Mesenchymal stem cell (in vitro differentiated cells and primary cell): ENCODE data around the gene CH25H.
"Not testable (repeated sequence)": the region's sequence is repeated elsewhere in the genome, so short reads cannot be mapped to it uniquely, and the experiment has no call there.

Experiments used
- DNase-seq: peaks from one replicate; pipeline ENCODE4 v3.0.0-alpha.2; 2013
- H2AFZ ChIP-seq: one replicate; pipeline ENCODE4 v1.6.1; 2013; ENCODE audit warnings: low read depth, mild to moderate bottlenecking, control low read depth, inconsistent platforms, low read length, moderate library complexity
- H2AK5ac ChIP-seq: 2 replicates; pipeline ENCODE4 v1.6.1; 2013; ENCODE audit warnings: low read length, moderate library complexity, mild to moderate bottlenecking, inconsistent platforms; ENCODE audit not compliant: severe bottlenecking
- H2BK120ac ChIP-seq: one replicate; pipeline ENCODE4 v1.6.1; 2013; ENCODE audit warnings: low read depth, mild to moderate bottlenecking, inconsistent platforms, low read length, moderate library complexity
- H2BK12ac ChIP-seq, 2 experiments: one replicate each; pipeline ENCODE4 v1.6.1; 2013; ENCODE audit warnings: inconsistent platforms in 2 of 2, low read length in 2 of 2, mild to moderate bottlenecking in 2 of 2, moderate library complexity in 2 of 2, control low read depth in 1 of 2
- H2BK15ac ChIP-seq: one replicate; pipeline ENCODE4 v1.6.1; 2013; ENCODE audit warnings: mild to moderate bottlenecking, low read depth, inconsistent platforms; ENCODE audit not compliant: poor library complexity, severe bottlenecking
- H2BK5ac ChIP-seq: 2 replicates; pipeline ENCODE4 v1.6.1; 2013; ENCODE audit warnings: low read depth, mild to moderate bottlenecking, low read length, control low read depth, inconsistent platforms; ENCODE audit not compliant: poor library complexity, severe bottlenecking
- H3K14ac ChIP-seq, 2 experiments: one replicate each; pipeline ENCODE4 v1.6.1; 2013; ENCODE audit warnings: inconsistent platforms in 2 of 2, low read length in 2 of 2, control low read depth in 1 of 2, mild to moderate bottlenecking in 1 of 2, moderate library complexity in 1 of 2
- H3K18ac ChIP-seq, 2 experiments: one replicate each; pipeline ENCODE4 v1.6.1; 2013; ENCODE audit warnings: inconsistent platforms in 2 of 2, low read length in 2 of 2, control low read depth in 1 of 2, low read depth in 1 of 2, mild to moderate bottlenecking in 1 of 2
- H3K23ac ChIP-seq, 2 experiments: one replicate each; pipeline ENCODE4 v1.6.1; 2013; ENCODE audit warnings: inconsistent platforms in 2 of 2, low read length in 2 of 2, mild to moderate bottlenecking in 2 of 2, moderate library complexity in 2 of 2, control low read depth in 1 of 2
- H3K27ac ChIP-seq: 2 replicates; pipeline ENCODE4 v1.5.1; 2013; ENCODE audit warnings: mild to moderate bottlenecking, moderate library complexity, low read length, control low read depth, inconsistent platforms; ENCODE audit not compliant: poor library complexity, severe bottlenecking
- H3K27me3 ChIP-seq, 2 experiments: 2 replicates each; pipeline versions ENCODE4 v1.6.1 to v1.7.0; 2013; ENCODE audit warnings: low read length in 2 of 2, mild to moderate bottlenecking in 2 of 2, moderate library complexity in 2 of 2, control low read depth in 1 of 2, inconsistent platforms in 1 of 2; ENCODE audit not compliant: control insufficient read depth in 1 of 2, insufficient read depth in 1 of 2
- H3K36me3 ChIP-seq, 2 experiments: 2 replicates each; pipeline versions ENCODE4 v1.6.1 to v1.7.0; 2013; ENCODE audit warnings: low read length in 2 of 2, control low read depth in 1 of 2, inconsistent platforms in 1 of 2, low read depth in 1 of 2, mild to moderate bottlenecking in 1 of 2; ENCODE audit not compliant: insufficient read depth in 2 of 2, control insufficient read depth in 1 of 2
- H3K4ac ChIP-seq, 2 experiments: one replicate each; pipeline ENCODE4 v1.6.1; 2013; ENCODE audit warnings: inconsistent platforms in 2 of 2, low read length in 2 of 2, mild to moderate bottlenecking in 2 of 2, moderate library complexity in 2 of 2, control low read depth in 1 of 2, low read depth in 1 of 2
- H3K4me1 ChIP-seq: 2 replicates; pipeline ENCODE4 v1.6.1; 2013; ENCODE audit warnings: low read depth, low read length, control low read depth; ENCODE audit not compliant: control insufficient read depth, insufficient read depth
- H3K4me2 ChIP-seq: 2 replicates; pipeline ENCODE4 v1.6.1; 2013; ENCODE audit warnings: low read length, mild to moderate bottlenecking, inconsistent platforms; ENCODE audit not compliant: poor library complexity, severe bottlenecking
- H3K4me3 ChIP-seq, 2 experiments: 2 replicates each; pipeline versions ENCODE4 v1.5.1 to v1.7.0; 2013; ENCODE audit warnings: low read length in 2 of 2, mild to moderate bottlenecking in 2 of 2, control low read depth in 1 of 2, low read depth in 1 of 2; ENCODE audit not compliant: insufficient read depth in 1 of 2
- H3K79me1 ChIP-seq: replicated peaks from 2 replicates; pipeline ENCODE4 v1.6.1; 2013; ENCODE audit warnings: mild to moderate bottlenecking, control low read depth, low read length, inconsistent platforms; ENCODE audit not compliant: poor library complexity, severe bottlenecking
- H3K9ac ChIP-seq: 2 replicates; pipeline ENCODE4 v1.7.0; 2013; ENCODE audit warnings: mild to moderate bottlenecking, low read length, moderate library complexity
- H3K9me3 ChIP-seq: 2 replicates; pipeline ENCODE4 v1.7.0; 2013; ENCODE audit warnings: mild to moderate bottlenecking, low read length; ENCODE audit not compliant: control insufficient read depth
- H4K8ac ChIP-seq: one replicate; pipeline ENCODE4 v1.6.1; 2013; ENCODE audit warnings: inconsistent platforms, mild to moderate bottlenecking, low read length, moderate library complexity
- H4K91ac ChIP-seq: one replicate; pipeline ENCODE4 v1.6.1; 2013; ENCODE audit warnings: mild to moderate bottlenecking, low read length, inconsistent platforms
- WGBS: methylation state at CpG from one replicate; pipeline ENCODE4 v1.1.7; 2013; ENCODE audit warnings: mixed read lengths; 5-methylcytosine and 5-hydroxymethylcytosine counted together

The CH25H gene

GRCh38 chr10:89171996-89172395 is 35.1 kb downstream of the CH25H start:
- 91% methylated on average over 3 of the region's 4 CpGs for WGBS
- Histone ChIP-seq H2BK12ac (no peak overlapping the region), H3K36me3 (no peaks in the 10 kb centered on the region)

GRCh38 chr10:89171263-89171872 is 35.7 kb downstream of the CH25H start:
- Histone ChIP-seq H3K18ac (no peak overlapping the region), H4K8ac (no peak overlapping the region), H3K23ac (no peak overlapping the region), H3K4ac (no peak overlapping the region), H3K79me1 (no peaks in the 10 kb centered on the region), H3K9me3 (no peaks in the 10 kb centered on the region), H2BK5ac (no peak overlapping the region), H2AFZ (no peak overlapping the region), H3K27ac (no peak overlapping the region), H2AK5ac (no peak overlapping the region), H2BK15ac (no peak overlapping the region), H2BK12ac (no peak overlapping the region), H3K4me1 (no peaks in the 10 kb centered on the region), H3K4me3 (no peak overlapping the region), H3K14ac (no peak overlapping the region), H3K27me3 (peaks cover 0 to 24% of the 10 kb centered on the region in 2 experiments), H2BK120ac (no peak overlapping the region), H3K4me2 (no peak overlapping the region), H3K36me3 (no peaks in the 10 kb centered on the region), H4K91ac (no peak overlapping the region), H3K9ac (no peak overlapping the region)
- 95% methylated on average over 1 of the region's 2 CpGs for WGBS
- peak; percentile 9 for DNase-seq

More at GRCh38 chr10:89171996-89172395, 35.1 kb downstream of the CH25H start:
- Histone ChIP-seq H2AK5ac (no peak overlapping the region), H3K18ac (no peak overlapping the region), H3K27me3 (peaks cover 0 to 24% of the 10 kb centered on the region in 2 experiments), H3K27ac (no peak overlapping the region), H4K91ac (no peak overlapping the region), H3K9me3 (no peaks in the 10 kb centered on the region), H2BK15ac (no peak overlapping the region), H3K4ac (no peak overlapping the region), H3K4me3 (no peak overlapping the region), H3K79me1 (no peaks in the 10 kb centered on the region), H3K14ac (no peak overlapping the region), H3K4me1 (no peaks in the 10 kb centered on the region), H3K9ac (no peak overlapping the region), H2BK5ac (no peak overlapping the region), H2AFZ (no peak overlapping the region), H4K8ac (no peak overlapping the region), H2BK120ac (no peak overlapping the region), H3K23ac (no peak overlapping the region), H3K4me2 (no peak overlapping the region)
- DNase-seq: no peak

DNA sequence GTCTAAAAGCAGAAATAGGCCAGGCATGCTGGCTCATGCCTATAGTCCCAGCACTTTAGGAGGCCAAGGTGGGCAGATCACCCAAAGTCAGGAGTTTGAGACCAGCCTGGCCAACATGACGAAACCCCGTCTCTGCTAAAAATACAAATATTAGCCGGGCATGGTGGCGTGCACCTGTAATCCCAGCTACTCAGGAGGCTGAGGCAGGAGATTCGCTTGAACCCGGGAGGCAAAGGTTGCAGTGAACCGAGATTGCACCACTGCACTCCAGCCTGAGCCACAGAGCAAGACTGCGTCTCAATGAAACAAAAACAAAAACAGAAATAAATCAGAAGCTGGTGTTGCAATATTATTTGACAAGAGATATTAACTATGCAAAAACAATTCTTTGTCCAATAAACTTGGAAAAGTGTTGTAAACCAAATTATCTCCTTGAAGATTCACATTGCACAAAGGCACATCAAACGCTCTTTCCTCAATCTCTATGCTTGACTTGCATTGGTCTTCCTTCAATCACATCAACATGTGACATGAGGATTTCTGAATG is 38.7 kb downstream of the CH25H start:
- peaks cover 0 to 34% of the 10 kb centered on the region in 2 experiments for H3K27me3 ChIP-seq
- H2BK15ac ChIP-seq, H3K79me1 ChIP-seq, H3K23ac ChIP-seq, H4K91ac ChIP-seq, H4K8ac ChIP-seq, H3K36me3 ChIP-seq, H3K14ac ChIP-seq, H3K9me3 ChIP-seq, H2BK120ac ChIP-seq, H3K4me2 ChIP-seq, DNase-seq, H3K18ac ChIP-seq, H3K4ac ChIP-seq, H3K4me1 ChIP-seq, H3K4me3 ChIP-seq, H2AFZ ChIP-seq, H2BK5ac ChIP-seq, H2AK5ac ChIP-seq, H2BK12ac ChIP-seq, H3K27ac ChIP-seq, H3K9ac ChIP-seq: not testable (repeated sequence)
- 92% methylated on average over 7 of the region's 9 CpGs for WGBS

DNA sequence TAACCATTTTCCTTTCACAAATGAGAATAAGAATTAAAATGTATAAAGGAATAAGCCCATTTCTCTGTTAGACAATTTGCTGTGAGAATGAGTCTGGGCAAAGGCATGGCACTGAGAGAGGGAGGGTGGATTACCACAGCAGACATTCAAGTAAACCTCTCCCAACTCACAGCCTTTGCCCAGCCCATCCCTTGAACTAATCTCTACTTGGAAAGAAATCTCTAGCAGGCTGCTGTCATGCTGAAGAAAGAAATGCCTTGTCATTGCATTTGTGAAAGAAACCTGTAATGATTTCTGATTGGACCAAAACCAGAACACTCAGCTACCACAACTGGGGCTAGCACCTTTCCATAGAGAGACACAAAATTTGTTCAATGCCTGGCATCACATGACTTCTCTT is 39.2 kb downstream of the CH25H start:
- no peak overlapping the region for H2BK15ac ChIP-seq
- no peak overlapping the region for H3K23ac ChIP-seq
- no peaks in the 10 kb centered on the region for H3K4me1 ChIP-seq
- no peak overlapping the region for H3K18ac ChIP-seq
- H3K4ac ChIP-seq: no peak overlapping the region
- H3K9ac ChIP-seq: no peak overlapping the region
- no peaks in the 10 kb centered on the region for H3K9me3 ChIP-seq
- H3K4me3 ChIP-seq: no peak overlapping the region
- H3K79me1 ChIP-seq: no peaks in the 10 kb centered on the region
- H3K4me2 ChIP-seq: no peak overlapping the region
- H2BK5ac ChIP-seq: no peak overlapping the region
- DNase-seq: no peak
- H4K91ac ChIP-seq: no peak overlapping the region
- no peak overlapping the region for H2AK5ac ChIP-seq
- no peak overlapping the region for H2BK12ac ChIP-seq
- no peak overlapping the region for H3K27ac ChIP-seq
- H3K36me3 ChIP-seq: no peaks in the 10 kb centered on the region
- no peak overlapping the region for H2BK120ac ChIP-seq
- H3K27me3 ChIP-seq: peaks cover 0 to 36% of the 10 kb centered on the region in 2 experiments
- H4K8ac ChIP-seq: no peak overlapping the region
- H3K14ac ChIP-seq: no peak overlapping the region
- no peak overlapping the region for H2AFZ ChIP-seq
